CD4-positive, alpha-beta T cell treated with Interleukin-6 at 100 ng/mL for 8 hours (primary cell): ENCODE measurements around the gene EPC2.
"Not testable (repeated sequence)": the region's sequence is repeated elsewhere in the genome, so short reads cannot be mapped to it uniquely, and the experiment has no call there.

ENCODE experiments used
- DNase-seq: peaks from one replicate; pipeline ENCODE4 v3.0.0-alpha.2; 2020; ENCODE audit warnings: mixed read lengths, low spot score

Gene EPC2

DNA sequence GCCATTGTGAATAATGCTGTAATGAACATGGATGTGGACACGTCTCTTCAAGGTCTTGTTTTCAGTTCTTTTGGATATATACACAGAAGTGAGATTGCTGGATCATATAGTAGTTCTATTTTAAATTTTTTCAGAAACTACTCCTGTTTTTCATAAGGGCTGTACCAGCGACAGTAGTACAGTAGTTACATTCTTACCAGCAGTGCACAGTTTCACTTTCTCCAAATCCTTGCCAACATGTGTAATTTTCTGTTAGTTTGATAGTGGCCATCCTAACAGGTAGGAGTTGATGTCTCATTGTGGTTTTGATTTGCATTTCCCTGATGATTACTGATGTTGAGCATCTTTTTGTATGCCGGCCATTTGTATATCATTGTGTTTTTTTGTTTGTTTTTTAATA is 81.7 kb downstream of the EPC2 start:
- DNase-seq: no peak

DNA sequence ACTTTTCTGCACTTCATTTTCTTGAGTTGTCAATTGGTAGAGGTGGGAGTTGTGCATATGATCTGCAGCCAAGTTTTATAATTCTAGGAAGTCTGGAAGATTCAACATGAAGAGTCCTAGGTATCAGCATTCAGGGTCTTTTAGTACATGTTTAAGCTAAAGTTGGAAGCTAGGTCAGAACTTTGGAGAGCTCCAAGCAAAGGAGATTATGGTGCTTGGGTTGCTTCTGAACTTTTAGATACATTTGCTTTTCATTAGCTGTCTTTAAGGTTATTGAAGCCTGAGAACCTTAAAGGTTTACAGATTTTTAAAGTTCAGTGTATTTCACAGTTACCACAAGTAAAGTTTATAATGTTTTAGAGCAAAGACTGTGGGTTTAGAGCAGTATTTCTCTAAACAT is 85.5 kb downstream of the EPC2 start:
- DNase-seq: no peak

DNA sequence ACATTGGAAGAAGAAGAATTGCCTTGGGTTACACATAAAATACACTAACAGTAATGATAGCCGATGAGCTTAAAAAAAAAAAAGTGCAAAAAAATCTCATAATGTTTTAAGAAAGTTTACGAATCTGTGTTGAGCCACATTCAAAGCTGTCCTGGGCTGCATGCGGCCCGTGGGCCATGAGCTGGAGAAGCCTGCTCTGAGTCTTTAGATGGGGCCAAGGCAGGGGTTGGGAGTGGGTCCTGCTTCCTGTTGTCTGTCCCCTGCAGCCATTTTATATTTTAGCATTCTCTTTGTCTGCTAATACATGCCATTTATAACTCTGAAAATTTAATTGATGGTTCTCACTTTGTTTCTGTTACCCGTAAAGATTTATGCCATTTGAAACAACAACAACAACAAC is 93.2 kb downstream of the EPC2 start:
- no peak for DNase-seq

DNA sequence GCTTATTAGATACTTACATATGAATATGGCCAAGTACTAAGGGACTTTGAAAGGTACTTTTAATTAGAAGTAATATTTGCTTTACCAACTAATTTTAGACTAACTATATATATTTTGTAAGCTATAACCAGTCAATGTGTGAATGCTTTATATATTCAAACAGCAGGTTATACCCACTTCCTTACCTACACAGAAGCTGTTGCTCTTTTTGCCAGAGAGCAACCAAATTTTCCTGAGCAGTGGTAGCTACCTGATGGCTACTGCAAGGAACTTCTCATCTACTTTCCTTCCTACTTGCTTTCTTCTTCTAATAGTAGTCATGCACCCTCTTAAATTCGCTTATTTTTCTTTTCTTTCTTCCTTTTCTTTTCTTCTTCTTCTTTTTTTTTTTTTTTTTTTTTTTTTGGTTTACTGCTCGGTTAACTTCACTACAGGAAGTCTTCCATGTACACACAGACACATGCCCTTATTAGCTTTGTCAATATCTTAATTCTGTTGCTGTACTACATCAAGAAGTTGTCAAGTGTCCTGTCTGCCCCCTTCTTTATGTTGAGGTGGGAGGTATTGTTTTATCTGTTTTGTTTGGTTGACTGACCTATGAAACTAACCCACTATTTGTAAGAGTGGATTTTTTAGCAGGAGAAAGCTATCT is 95.0 kb downstream of the EPC2 start:
- DNase-seq: no peak

DNA sequence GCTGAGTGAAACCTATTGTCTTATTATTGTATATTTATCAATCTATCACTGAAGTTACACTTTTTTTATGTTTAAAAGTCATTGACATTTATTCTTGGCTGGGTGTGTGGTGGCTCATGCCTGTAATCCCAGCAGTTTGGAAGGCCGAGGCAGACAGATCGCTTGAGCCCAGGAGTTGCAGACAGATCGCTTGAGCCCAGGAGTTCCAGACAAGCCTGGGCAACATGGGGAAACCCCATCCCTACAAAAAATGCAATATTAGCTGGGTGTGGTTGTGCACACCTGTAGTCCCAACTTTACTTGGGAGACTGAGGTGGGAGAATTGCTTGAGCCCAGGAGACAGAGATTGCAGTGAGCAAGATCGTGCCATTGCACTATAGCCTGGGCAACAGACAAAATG is 97.8 kb downstream of the EPC2 start:
- DNase-seq: no peak

DNA sequence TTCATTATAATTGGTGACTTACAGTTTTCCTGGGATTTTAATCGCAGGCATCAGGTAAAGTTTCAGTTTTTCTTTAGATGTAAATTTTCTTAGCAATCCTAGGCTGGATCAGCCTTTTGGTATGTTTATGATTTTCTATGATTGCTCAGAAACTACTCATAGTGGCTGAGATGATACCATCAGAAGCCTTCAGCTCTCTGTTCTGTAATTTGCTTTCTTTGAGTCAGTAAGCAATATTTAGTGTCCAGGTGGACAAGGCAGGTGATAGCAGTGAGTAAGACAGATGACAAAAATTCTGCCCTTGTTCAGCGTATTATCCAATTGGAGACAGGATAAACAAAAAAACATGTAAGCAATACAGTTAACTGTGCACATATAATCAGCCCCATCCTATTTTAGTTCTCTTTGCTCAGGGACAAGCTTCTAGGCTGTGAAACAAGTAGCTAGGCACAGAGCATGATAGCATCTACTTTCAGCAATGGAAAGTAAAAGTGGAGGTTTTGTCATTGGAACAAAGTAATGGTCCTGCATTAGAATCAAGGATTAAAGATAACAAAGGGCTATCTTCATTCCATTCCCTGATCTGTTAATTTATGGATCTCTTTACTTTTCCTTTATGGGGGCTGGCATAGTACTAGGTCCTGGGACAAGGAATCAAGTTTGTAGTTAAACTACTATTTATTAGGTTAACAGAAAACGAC is 100.8 kb downstream of the EPC2 start:
- no peak for DNase-seq

DNA sequence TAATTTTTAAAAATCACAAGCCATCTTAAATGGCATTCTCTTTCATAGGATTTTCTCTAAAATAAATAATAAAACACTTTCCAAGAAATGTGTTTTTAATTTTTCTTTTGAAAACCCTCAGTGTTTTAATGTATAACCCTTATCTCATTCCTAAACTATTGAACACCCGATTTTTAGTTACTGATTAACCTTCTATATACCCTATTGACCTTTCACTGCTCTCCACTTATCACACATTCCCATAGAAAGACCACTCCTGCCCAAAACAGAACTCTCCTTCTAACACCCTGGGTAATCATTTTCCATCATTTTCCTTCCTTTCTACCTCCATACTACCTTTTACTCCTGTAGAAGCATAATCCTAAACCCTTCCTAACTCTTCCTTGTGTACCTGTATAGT is 102.4 kb downstream of the EPC2 start:
- DNase-seq: no peak

DNA sequence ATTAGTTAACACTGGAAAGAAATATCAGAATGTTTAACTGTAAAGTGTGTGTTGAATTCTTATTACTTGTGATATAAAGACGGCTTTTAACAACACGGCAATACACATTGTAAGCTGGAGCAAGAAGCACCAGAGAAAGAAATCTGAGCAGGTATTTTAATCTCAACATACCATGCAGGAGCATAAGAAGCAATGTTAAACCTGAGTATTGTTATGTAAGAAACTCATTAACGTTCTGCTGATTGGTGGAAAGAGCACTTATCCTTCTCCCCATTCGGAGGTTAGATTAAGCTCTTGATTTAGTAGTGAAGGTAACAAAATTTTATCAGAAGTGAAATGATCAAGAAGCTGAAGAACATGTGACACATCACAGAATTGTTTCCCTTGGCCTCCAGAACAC is 107.4 kb downstream of the EPC2 start:
- DNase-seq: no peak

DNA sequence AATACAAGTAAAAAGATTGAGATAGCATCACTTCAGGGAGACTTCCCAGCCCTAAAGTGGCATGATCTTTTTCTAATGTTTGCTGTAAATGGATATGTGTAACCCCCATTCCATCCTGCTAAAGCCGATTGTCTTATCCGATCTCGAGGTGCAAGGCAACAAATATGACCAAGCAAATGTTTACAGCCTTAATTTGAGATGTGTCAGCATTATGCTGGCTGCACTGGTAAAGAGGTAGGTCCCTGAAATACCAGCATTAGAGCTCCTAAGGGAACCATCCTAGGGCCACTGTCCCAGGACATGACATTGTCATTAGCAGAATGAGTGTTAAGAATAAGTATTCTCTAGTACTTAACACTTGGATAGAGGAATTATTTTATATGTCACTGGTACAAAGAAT is 108.4 kb downstream of the EPC2 start:
- no peak for DNase-seq

DNA sequence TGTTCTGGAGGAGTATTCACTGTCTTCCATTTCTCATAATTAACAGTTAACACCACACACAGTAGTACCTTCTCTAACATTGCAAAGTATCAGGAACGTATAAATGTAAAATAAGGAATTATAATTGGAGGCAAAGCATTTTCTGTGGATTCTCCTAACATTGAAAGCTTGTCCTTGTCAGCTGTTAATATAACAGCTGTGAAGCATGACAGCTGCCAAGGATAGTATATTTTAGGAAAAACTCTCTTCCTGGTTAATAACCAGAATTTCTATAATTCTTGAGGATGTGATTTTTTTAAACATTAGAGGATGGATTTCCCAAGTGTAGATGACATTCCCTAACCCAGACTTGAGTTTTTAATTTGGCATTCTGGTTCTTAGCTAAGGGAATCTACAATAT is 110.3 kb downstream of the EPC2 start:
- DNase-seq: no peak

DNA sequence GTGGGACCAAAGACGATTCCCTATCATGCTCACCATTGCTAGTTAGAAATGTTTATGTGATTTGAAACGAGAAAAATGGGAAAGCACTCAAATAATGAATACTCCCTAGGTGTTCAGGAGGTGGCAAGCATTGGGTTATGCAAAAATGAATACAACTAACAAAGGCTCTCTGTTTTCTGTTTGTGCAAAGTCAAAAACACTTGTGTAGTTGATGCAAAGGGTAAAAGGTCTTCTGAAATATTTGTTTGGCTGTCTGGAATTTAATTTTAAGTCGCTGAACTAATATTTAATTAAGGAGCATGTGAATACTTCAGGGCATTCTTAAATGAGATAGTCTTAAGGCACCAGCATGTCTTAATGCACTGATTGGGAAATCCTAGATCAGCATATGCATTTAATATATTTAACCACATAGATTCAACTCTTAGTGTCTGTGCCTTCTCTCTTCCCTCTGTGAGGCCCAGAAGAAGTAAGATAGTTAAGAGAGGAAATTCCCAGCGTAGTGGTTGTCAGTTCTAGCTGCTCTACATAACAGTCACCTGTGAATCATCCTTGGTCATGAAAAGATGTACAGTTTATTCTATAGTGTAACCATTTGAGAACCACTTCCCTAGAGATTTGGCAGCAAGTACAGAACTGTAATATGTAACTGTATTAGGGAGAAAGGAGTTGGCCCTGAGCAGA is 111.9 kb downstream of the EPC2 start:
- no peak for DNase-seq

DNA sequence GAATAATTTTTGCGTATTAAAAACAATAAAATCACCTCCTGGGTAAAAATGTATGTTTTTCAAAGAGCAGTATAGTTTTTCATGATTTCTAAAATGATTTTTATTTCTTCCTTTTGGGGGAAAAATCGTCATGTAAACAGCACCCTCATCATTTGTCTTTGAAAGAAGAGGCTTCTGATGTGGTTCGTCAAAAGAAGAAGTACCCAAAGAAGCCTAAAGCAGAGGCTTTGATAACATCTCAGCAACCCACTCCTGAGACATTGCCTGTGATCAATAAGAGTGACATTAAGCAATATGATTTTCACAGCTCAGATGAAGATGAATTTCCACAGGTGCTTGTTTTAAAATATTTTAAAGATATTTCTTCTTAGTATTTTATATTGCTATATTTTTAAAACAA is 120.3 kb downstream of the EPC2 start:
- DNase-seq: peak; percentile 17

DNA sequence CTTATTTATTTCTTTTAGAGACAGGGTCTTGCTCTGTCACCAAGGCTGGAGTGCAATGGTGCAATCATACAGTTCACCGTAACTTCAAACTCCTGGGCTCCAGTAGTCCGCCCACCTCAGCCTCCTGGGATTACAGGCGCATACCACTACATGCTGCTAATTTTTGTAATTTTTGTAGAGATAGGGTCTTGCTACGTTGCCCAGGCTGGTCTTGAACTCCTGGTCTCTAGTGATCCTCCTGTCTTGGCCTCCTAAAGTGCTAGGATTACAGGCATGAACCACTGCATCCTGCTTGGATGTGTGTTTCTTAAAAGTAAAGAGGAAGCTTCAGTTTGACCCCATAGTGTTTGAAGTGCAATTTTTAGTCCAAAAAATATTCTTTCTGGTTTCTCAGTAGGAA is 125.5 kb downstream of the EPC2 start:
- DNase-seq: no peak

DNA sequence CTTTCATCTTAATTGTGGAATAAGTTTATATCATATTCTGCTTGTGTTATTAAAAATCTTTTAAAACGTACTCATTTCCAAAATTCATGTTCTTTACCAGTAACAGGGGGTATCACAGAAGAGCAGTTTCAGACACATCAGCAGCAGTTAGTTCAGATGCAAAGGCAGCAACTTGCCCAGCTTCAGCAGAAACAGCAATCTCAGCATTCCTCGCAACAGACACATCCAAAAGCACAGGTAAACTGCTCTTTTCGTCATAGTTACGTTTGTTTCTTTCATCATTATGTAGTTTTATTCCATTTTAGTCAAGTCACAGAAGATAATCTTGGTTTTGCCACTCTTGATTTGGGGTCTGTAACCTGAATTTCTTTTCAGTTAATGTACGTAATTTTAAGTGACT is 137.0 kb downstream of the EPC2 start:
- no peak for DNase-seq

DNA sequence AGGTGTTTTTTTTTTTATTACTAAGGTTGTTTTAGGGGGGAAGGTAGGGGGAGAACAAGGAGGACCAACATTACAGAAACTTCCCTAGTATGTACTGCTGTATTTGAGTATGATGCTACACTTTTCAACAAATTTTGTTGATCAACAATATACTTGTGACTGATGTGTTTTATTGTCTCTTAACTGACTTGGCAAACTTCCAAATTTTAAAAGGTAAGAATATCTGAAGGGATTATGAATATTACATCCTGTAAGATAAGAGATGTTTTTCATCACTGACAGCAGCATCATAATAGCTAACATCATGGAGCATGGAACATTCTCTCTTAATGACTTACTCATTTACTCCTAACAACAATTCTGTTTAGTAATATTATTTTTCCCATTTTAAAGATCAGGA is 144.5 kb downstream of the EPC2 start:
- no peak for DNase-seq

DNA sequence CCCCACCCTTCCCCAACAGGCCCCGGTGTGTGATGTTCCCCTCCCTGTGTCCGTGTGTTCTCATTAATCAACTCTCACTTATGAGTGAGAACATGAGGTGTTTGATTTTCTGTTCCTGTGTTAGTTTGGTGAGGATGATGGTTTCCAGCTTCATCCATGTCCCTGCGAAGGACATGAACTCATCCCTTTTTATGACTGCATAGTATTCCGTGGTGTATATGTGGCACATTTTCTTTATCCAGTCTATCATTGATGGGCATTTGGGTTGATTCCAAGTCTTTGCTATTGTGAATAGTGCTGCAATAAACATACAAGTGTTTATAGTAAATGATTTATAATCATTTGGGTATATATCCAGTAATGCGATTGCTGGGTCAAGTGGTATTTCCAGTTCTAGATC is 145.6 kb downstream of the EPC2 start:
- DNase-seq: not testable (repeated sequence)

DNA sequence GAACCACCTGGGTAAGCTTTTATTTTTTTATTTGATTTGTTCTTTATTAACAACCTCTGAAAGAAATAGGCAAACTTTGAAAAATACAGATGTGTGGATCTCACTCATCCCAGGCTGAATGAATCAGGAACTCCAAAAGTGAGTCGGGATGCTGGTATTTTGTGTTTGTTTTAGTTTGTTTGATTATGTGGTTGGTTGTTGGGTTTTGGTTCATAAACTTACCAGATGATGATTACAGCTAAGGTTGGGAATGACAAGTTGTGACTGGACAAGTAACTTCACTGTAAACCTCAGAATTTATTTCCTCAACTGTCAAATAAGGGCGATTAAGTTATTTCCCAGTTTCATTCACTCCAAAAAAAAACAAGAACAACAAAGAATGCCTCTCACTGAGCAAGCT is 150.0 kb downstream of the EPC2 start:
- DNase-seq: no peak

DNA sequence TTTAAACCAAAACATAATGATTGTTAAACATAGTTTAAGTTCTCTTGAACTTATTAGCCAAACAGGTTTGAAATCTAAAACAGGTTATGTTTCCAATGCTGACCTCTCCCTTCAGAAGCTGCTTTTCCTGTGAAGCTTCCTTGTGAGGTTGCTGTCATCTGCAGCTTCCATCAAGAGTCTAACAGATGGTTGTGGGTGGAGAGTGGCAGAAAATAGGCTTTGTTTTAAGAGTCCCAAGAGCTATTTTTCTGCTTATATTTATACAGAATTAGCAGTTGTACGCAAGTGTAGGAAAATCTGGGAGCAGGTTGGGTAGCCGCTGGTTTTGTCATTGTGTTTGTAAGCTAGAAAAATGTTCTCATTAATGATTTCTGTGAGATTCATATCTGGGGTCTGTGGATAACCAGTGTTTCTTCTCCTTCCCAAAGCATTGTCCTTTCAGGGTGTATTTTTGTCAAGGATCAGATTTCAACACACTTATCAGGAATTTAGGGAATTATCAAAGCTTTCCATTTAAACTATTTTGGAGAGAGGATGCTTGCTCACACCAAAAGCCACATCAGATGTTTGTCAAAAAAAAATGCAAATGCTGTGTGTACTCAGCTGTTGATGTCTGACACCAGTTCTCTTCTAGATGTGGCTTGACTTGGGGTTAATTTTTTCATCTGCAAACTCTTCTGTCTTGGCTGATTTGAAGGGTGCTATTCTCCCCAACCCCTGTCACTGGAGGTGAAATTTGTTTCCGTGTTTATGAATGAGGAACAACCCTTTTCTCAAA is 152.4 kb downstream of the EPC2 start:
- DNase-seq: no peak

DNA sequence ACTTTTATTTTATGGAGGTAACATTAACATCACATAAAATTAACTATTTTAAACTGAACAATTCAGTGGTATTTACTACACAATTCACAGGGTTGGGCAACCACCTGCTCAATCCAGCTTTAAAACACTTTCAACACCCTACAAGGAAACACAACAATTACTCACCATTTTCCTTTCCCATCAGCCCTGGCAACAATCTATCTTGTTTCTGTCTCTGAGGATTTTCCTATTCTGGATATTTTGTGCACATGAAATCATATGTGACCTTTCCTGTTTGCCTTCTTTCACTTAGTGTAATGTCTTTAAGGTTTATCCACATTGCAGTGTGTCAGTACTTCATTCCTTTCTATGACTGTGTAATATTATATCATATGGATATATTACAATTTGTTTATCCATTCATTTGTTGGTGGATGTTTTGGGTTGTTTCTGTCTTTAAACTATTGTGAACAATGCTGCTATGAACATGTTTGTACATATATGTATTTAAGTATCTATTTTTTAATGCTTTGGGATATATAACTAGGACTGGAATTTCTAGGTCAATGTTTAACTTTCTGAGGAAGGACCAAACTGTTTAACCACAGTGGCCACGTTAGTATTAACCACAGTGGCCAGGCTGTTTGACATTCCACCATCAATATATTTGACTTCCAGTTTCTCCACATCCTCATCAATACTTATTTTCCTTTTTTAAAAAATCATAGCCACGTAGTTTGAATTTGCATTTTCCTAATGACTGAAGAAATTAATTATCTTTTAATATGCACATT is 158.1 kb downstream of the EPC2 start:
- no peak for DNase-seq

DNA sequence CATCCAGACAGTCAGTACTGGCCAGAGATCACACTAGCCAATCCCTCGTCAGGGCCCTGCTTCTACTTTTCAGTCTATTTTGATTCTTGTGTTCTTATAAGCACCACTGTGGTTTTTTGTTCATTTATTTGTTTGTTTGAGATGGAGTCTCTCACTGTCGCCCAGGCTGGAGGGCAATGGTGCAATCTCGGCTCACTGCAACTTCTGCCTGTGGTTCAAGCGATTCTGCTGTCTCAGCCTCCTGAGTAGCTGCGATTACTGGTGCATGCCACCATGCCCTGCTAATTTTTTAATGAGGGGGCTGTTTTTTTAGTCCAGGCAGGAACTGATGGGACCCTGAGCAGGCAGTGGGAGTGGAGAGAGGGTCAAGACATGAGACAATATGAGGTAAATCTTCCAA is 165.5 kb downstream of the EPC2 start:
- DNase-seq: no peak

DNA sequence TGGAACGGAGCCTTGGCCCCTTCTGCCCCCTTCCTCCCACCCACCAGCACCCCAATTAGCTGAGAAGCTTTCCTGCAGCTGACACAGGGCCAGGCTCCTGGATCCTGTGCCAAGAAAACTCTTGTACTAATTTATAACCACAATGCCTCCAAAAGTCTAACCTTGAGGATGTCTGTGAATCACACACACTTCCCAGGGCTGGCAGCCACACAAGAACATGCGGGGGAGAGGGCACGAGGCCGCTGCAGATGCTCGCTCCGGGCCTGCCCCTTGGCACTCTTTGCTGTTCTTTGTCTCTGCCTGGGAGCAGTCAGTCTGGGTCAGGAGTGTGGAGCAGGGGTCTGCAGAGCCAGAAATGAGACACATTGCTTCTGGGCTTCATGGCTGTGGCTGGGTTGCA is 167.8 kb downstream of the EPC2 start:
- no peak for DNase-seq

DNA sequence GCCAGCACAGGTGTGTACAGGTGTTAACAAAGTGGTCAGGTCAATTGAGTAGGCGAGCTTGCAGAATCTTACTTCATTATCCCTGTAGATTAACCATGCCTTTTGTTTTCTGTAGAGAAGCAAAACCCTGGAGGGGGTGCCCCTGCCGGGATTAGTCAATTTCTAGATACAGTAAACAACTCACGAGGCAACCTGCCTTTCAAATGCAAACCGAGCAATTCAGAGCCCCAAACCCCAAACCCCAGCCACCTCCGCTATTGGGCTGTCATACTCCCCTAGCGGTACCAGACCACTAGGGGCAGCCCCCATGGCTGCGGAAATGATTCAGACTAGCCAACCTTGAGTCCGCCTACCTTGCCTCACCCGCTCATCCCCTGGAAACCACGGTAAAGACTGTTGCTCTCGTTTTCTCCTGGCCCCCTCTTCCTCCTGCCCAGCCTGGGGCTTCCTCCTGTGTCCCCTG is 169.1 kb downstream of the EPC2 start:
- DNase-seq: peak; percentile 65
